ENCODE measurements around the gene KAZN.

Gene KAZN

GRCh38 chr1:15048437-15048980, 450.0 kb downstream of the KAZN start:
- no peak for DNase-seq

GRCh38 chr1:15049067-15049466, 450.6 kb downstream of the KAZN start:
- DNase-seq: no peak

- DNase-seq: no peak
Observed at GRCh38 chr1:15051882-15052528, 453.5 kb downstream of the KAZN start.

GRCh38 chr1:15053153-15053552, 454.7 kb downstream of the KAZN start:
- DNase-seq: no peak

GRCh38 chr1:15055736-15056415, 457.4 kb downstream of the KAZN start:
- DNase-seq: no peak

GRCh38 chr1:15056515-15057285, 458.2 kb downstream of the KAZN start:
- DNase-seq: no peak

GRCh38 chr1:15057834-15058233, 459.3 kb downstream of the KAZN start:
- no peak for DNase-seq

GRCh38 chr1:15058261-15058660, 459.8 kb downstream of the KAZN start:
- no peak for DNase-seq

GRCh38 chr1:15060104-15060503, 461.6 kb downstream of the KAZN start:
- no peak for DNase-seq

GRCh38 chr1:15062479-15063099, 464.1 kb downstream of the KAZN start:
- DNase-seq: no peak

GRCh38 chr1:15063346-15063745, 464.9 kb downstream of the KAZN start:
- DNase-seq: no peak

GRCh38 chr1:15063783-15064182, 465.3 kb downstream of the KAZN start:
- DNase-seq: no peak

GRCh38 chr1:15064217-15064929, 465.9 kb downstream of the KAZN start:
- DNase-seq: no peak

GRCh38 chr1:15065291-15065690, 466.8 kb downstream of the KAZN start:
- no peak for DNase-seq

- DNase-seq: no peak
Observed at GRCh38 chr1:15065736-15066135, 467.3 kb downstream of the KAZN start.

GRCh38 chr1:15066191-15066590, 467.7 kb downstream of the KAZN start:
- DNase-seq: no peak

- DNase-seq: no peak
Observed at GRCh38 chr1:15067148-15067547, 468.7 kb downstream of the KAZN start.

- DNase-seq: no peak
Observed at GRCh38 chr1:15068152-15068551, 469.7 kb downstream of the KAZN start.

- no peak for DNase-seq
Observed at GRCh38 chr1:15068997-15069396, 470.5 kb downstream of the KAZN start.

GRCh38 chr1:15070145-15070748, 471.8 kb downstream of the KAZN start:
- DNase-seq: no peak

GRCh38 chr1:15071936-15072335, 473.5 kb downstream of the KAZN start:
- no peak for DNase-seq

- no peak for DNase-seq
Observed at GRCh38 chr1:15073799-15074308, 475.4 kb downstream of the KAZN start.
